Choroid plexus epithelial cell (primary cell): Measurements from ENCODE around the gene TNFSF4.

Experiments
- DNase-seq: peaks from one replicate; pipeline ENCODE4 v3.0.0-alpha.2; 2010; ENCODE audit warnings: low read depth
- H3K4me3 ChIP-seq: 2 replicates; pipeline ENCODE4 v1.5.1; 2011; ENCODE audit warnings: low read depth, mild to moderate bottlenecking, control low read depth, low read length, moderate library complexity
- CTCF ChIP-seq: conservative IDR thresholded peaks from 2 replicates; pipeline ENCODE4 v1.5.1; 2011; ENCODE audit warnings: low read depth, mild to moderate bottlenecking, control low read depth, inconsistent platforms, low read length, moderate library complexity

TNFSF4 gene

GRCh38 chr1:173210716-173211231, 3.6 kb upstream of the TNFSF4 start:
- no peak overlapping the region for H3K4me3 ChIP-seq
- no peak for TF ChIP-seq CTCF
- DNase-seq = no peak

- DNase-seq = no peak
- no peak overlapping the region for H3K4me3 ChIP-seq
- TF ChIP-seq CTCF = no peak
Observed at GRCh38 chr1:173210283-173210682, 3.2 kb upstream of the TNFSF4 start.

- DNase-seq = no peak
- H3K4me3 ChIP-seq = no peak overlapping the region
- TF ChIP-seq CTCF = no peak
Observed at GRCh38 chr1:173208868-173209267, 1.7 kb upstream of the TNFSF4 start.

GRCh38 chr1:173208146-173208545, 1.0 kb upstream of the TNFSF4 start:
- no peak for DNase-seq
- H3K4me3 ChIP-seq = no peak overlapping the region

GRCh38 chr1:173205146-173206051, 1.7 kb downstream of the TNFSF4 start:
- no peak overlapping the region for H3K4me3 ChIP-seq
- peak; percentile 94 for DNase-seq
- no peak for TF ChIP-seq CTCF

More at GRCh38 chr1:173208146-173208545, 1.0 kb upstream of the TNFSF4 start:
- no peak for TF ChIP-seq CTCF

GRCh38 chr1:173204693-173205092, 2.4 kb downstream of the TNFSF4 start:
- no peak for DNase-seq
- no peak for TF ChIP-seq CTCF
- H3K4me3 ChIP-seq = no peak overlapping the region
